Astrocyte of the spinal cord (primary cell): ENCODE data around the gene PIH1D2.
A peak's percentile ranks its signal among the peaks of the same experiment; 100 is the strongest.

ENCODE experiments used
- DNase-seq: peaks from one replicate; pipeline ENCODE4 v3.0.0; 2011; ENCODE audit warnings: low read depth, low spot score
- H3K4me3 ChIP-seq: 2 replicates; pipeline ENCODE4 v1.5.1; 2011; ENCODE audit warnings: low read depth, mild to moderate bottlenecking, low read length, moderate library complexity
- CTCF ChIP-seq: IDR thresholded peaks from 2 replicates; pipeline ENCODE4 v1.5.1; 2012; ENCODE audit warnings: low read depth, mild to moderate bottlenecking, low read length, inconsistent platforms
- in situ Hi-C: cut with HindIII; loops from 2 replicates; pipeline ENCODE4 v1.10.0; 2017; ENCODE audit warnings: low sequenced_read_pairs

PIH1D2 gene

GRCh38 chr11:112087212-112087611 is 13.4 kb upstream of the PIH1D2 start:
- TF ChIP-seq CTCF, result no peak
- DNase-seq, result no peak
- in situ Hi-C loops, result no loop called here
- H3K4me3 ChIP-seq, result peak overlapping the region; percentile 99

GRCh38 chr11:112086422-112087191 is 12.8 kb upstream of the PIH1D2 start, which contains the start of the genes SDHD and TIMM8B:
Gene SDHD, plus strand, starts transcription at chr11:112086873. Its CDS starts 35 bp downstream, at chr11:112086908.
Gene TIMM8B, minus strand, starts transcription at chr11:112086756. Its CDS starts 33 bp downstream, at chr11:112086723.
- H3K4me3 ChIP-seq, result peak within 1 kb of the TSS; percentile 99
- peak; percentile 95 for DNase-seq
- peak; percentile 43 for TF ChIP-seq CTCF
- in situ Hi-C loops, result no loop called here

DNA sequence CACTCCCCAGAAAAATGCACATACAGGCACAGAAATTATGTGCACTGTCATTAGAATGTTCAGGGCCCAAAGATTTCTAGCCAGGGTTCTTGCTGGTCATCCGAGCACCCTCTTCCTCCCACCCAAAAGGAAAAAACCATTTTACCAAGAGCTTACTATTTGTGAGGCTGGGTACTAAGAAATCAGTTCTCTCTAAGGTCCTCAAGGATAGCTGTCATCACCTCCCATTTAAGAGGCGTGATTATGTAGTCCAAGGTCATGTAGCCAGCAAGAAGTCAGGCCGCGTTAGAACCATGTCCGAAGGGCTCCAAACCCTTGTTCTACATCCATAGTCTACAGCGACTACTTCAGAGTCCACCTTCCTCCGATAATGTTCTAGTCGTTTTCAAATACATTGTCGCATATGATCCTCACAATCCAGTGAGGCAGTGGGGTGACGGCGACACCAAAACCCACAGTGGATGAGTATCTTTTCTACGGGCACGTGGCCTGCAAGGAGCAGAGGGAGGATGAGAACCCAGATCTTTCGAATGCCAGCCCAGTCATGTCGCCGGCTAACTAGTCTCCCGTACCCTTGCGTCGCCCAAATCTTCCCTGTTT is 12.1 kb upstream of the PIH1D2 start:
- in situ Hi-C loops, result no loop called here
- no peak for TF ChIP-seq CTCF
- H3K4me3 ChIP-seq, result peak overlapping the region; percentile 99
- DNase-seq, result peak; percentile 36

DNA sequence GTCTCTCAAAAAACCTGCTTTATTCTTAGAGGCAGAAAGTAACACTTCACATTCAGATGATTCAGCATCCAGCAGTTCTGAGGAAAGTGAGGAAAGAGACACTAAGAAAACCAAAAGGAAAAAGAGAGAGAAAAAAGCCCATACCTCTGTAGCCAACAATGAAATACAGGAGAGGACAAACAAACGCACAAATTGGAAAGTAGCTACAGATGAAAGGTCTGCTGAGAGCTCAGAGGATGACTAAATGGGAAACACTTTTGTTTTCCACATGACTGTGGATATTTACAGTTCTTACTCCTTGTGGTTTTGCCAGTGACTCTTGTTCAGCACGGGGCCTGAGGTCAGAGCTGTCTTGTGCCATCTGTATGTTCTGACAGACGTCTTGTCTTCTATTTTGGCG is 8.9 kb upstream of the PIH1D2 start:
- no peak overlapping the region for H3K4me3 ChIP-seq
- in situ Hi-C loops, result no loop called here
- no peak for TF ChIP-seq CTCF
- DNase-seq, result peak; percentile 44

- no peak for TF ChIP-seq CTCF
- in situ Hi-C loops, result no loop called here
- H3K4me3 ChIP-seq, result no peak overlapping the region
- no peak for DNase-seq
Observed at GRCh38 chr11:112062923-112063322, 10.9 kb downstream of the PIH1D2 start.

GRCh38 chr11:112058103-112058502 is 15.7 kb downstream of the PIH1D2 start:
- TF ChIP-seq CTCF, result no peak
- no peak overlapping the region for H3K4me3 ChIP-seq
- in situ Hi-C loops, result no loop called here
- DNase-seq, result no peak
